ENCODE measurements around the gene NTF3. TPM values are rescaled to one million over a fixed set of nuclear protein-coding genes. Genes with fewer than 3 reads are reported as not detected.

Gene NTF3
- 1 to 10 TPM in 1 of 2 donors, under 1 TPM in 1; 0.71 to 4.1 TPM for total RNA-seq
- polyA plus RNA-seq (2013, experiment 1 of 2), result 2.7 TPM
- polyA plus RNA-seq (2013, experiment 2 of 2), result 2.8 TPM
- long read RNA-seq, experiment 1, partial matches to known transcripts, result 0 of 1 reads
- long read RNA-seq, experiment 1, other reads (novel, unspliced or antisense), result 0 of 1 reads
- long read RNA-seq, experiment 2, partial matches to known transcripts, result 0 of 1 reads
- long read RNA-seq, experiment 2, other reads (novel, unspliced or antisense), result 1 of 1 reads
- long read RNA-seq, experiment 3, partial matches to known transcripts, result 0 of 11 reads
- long read RNA-seq, experiment 3, other reads (novel, unspliced or antisense), result 7 of 11 reads
- long read RNA-seq, experiment 4, partial matches to known transcripts, result 0 of 2 reads
- long read RNA-seq, experiment 4, other reads (novel, unspliced or antisense), result 2 of 2 reads

DNA sequence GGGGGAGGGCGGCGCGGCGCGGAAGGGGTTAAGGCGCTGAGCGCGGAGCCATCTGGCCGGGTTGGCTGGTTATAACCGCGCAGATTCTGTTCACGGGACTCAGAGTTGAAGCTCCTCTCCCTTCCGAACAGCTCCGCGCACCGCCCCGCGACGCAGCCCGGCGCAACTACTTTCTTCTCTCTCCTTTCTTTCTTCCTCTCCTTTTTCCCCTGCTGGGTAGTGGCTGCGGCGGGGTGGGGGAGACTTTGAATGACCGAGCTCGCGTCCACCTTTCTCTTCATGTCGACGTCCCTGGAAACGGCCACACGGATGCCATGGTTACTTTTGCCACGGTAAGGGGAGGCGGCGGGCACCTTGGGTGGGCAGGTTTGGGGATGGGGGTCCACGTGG is at the start of gene NTF3:
TSS of gene NTF3 (plus strand) at position 98 of the 390 bp plus-strand sequence. CDS start at position 315, 217 bp downstream.
- Mint-ChIP-seq H3K36me3 (ENCODE audit: low read depth) (no peaks in the 10 kb centered on the region), H3K4me3 (no peak within 1 kb of the TSS), H3K9me3 (no peaks in the 10 kb centered on the region), H3K4me1 (peaks cover 41% of the 10 kb centered on the region), H3K27me3 (ENCODE audit: insufficient read depth) (peaks cover 23% of the 10 kb centered on the region), H3K27ac (no peak within 1 kb of the TSS)
- Histone ChIP-seq H3K9me3 (ENCODE audit: control insufficient read depth, low read length) (no peaks in the 10 kb centered on the region), H3K4me1 (ENCODE audit: control insufficient read depth, insufficient read depth, low read length) (peaks cover 11% of the 10 kb centered on the region), H3K36me3 (ENCODE audit: control insufficient read depth, insufficient read depth, low read length) (no peaks in the 10 kb centered on the region), H3K4me3 (ENCODE audit: low read length) (peak within 1 kb of the TSS; percentile 79), H3K27ac (ENCODE audit: low read depth, low read length) (no peak within 1 kb of the TSS), H3K27me3 (ENCODE audit: control insufficient read depth, insufficient read depth, low read length, poor library complexity, severe bottlenecking) (peaks cover 69% of the 10 kb centered on the region), H3K9ac (ENCODE audit: extremely low read depth, low read length, poor library complexity, severe bottlenecking) (no peak within 1 kb of the TSS)
- DNase-seq, result peak; percentile 84
- TF ChIP-seq, protein P1, sequence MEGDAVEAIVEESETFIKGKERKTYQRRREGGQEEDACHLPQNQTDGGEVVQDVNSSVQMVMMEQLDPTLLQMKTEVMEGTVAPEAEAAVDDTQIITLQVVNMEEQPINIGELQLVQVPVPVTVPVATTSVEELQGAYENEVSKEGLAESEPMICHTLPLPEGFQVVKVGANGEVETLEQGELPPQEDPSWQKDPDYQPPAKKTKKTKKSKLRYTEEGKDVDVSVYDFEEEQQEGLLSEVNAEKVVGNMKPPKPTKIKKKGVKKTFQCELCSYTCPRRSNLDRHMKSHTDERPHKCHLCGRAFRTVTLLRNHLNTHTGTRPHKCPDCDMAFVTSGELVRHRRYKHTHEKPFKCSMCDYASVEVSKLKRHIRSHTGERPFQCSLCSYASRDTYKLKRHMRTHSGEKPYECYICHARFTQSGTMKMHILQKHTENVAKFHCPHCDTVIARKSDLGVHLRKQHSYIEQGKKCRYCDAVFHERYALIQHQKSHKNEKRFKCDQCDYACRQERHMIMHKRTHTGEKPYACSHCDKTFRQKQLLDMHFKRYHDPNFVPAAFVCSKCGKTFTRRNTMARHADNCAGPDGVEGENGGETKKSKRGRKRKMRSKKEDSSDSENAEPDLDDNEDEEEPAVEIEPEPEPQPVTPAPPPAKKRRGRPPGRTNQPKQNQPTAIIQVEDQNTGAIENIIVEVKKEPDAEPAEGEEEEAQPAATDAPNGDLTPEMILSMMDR (conservative IDR thresholded peaks at IDR 0.05), result no peak
- 0% methylated on average over 2 to 33 of the region's 34 CpGs for WGBS, 2 experiments (ENCODE audit: insufficient coverage in 1 of 2, insufficient read length in 1 of 2)

DNA sequence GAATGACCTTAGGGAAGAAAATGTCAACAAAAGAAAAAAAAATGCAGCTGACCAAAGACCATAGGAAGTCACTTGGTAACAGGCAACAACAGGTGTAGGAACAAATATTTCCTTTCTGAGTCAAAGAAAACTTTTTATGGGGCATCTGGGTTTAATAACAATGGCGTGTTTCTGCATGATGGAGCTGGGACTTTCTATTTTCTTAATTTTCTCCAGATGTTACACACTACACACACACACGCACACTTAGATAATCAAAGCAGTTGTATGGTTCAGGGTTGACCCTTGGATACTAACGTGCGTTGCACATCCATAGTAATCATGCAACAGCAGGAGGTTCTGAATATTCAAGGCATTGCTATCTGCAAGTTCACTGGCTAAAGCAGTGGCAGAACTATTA is 47.9 kb upstream of the NTF3 start:
- peaks cover 34% of the 10 kb centered on the region for H3K27me3 Mint-ChIP-seq (ENCODE audit: insufficient read depth)
- Histone ChIP-seq H3K4me1 (ENCODE audit: control insufficient read depth, insufficient read depth, low read length) (no peaks in the 10 kb centered on the region), H3K9ac (ENCODE audit: extremely low read depth, low read length, poor library complexity, severe bottlenecking) (no peak overlapping the region), H3K27ac (ENCODE audit: low read depth, low read length) (no peak overlapping the region), H3K4me3 (ENCODE audit: low read length) (no peak overlapping the region), H3K36me3 (ENCODE audit: control insufficient read depth, insufficient read depth, low read length) (no peaks in the 10 kb centered on the region), H3K9me3 (ENCODE audit: control insufficient read depth, low read length) (no peaks in the 10 kb centered on the region), H3K27me3 (ENCODE audit: control insufficient read depth, insufficient read depth, low read length, poor library complexity, severe bottlenecking) (no peaks in the 10 kb centered on the region)
- no peak overlapping the region for H3K4me3 Mint-ChIP-seq
- no peak overlapping the region for H3K27ac Mint-ChIP-seq
- H3K36me3 Mint-ChIP-seq (ENCODE audit: low read depth), result no peaks in the 10 kb centered on the region
- H3K9me3 Mint-ChIP-seq, result no peaks in the 10 kb centered on the region
- TF ChIP-seq, protein P1 (conservative IDR thresholded peaks at IDR 0.05), result no peak
- no peaks in the 10 kb centered on the region for H3K4me1 Mint-ChIP-seq
- 90 to 97% methylated on average over 4 of the region's 4 CpGs for WGBS, 2 experiments (ENCODE audit: insufficient coverage in 1 of 2, insufficient read length in 1 of 2)
- DNase-seq, result no peak

DNA sequence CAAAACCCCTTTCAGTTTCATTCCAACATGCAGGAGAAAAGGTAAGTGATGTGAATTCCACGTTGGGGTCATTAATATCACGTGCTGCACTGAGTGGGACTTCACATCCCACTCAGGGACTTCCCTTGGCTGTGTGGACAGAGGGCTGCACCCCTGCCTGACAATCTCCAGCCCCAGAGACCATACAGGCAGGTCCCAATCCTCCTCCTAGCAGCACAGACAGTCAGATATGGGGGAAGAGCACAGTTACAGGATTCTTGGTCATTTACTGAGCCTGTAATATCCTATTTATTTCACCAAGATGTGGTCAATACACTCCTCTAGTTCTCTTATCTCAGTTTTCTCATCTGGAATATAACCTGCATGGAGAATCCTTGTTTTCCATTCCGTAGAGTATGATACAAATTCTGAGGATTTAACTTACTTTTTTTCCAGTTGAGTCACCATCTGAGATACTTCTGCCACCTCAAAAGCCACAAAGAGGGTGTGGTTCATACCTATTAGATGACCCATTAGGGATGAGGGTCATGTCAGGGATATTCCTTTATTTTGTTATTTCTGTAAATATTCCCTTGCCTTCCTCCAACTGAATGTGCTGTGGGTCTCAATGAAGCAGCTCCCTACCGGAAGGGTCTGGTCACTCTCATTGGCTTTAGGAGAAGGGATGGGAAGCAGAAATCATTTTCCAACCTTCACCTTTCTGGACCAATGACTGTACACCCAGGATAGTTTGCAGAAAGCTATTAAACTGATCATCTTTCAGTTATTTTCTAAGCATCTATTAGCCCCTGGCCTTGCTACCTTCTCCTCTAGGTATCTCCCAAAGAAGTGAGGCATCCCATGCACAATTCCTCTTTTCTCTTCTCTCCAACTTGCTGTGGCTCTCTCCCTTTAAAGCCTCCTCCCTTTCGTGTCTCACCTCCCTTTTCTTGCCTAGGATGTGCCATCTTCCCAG is 43.0 kb upstream of the NTF3 start:
- peak; percentile 22 for DNase-seq

More for the DNA sequence above, 43.0 kb upstream of the NTF3 start:
- H3K9me3 ChIP-seq (ENCODE audit: control insufficient read depth, low read length), result no peaks in the 10 kb centered on the region
- Mint-ChIP-seq H3K4me1 (peaks cover 33% of the 10 kb centered on the region), H3K27me3 (ENCODE audit: insufficient read depth) (peaks cover 30% of the 10 kb centered on the region), H3K4me3 (no peak overlapping the region), H3K9me3 (no peaks in the 10 kb centered on the region), H3K27ac (no peak overlapping the region), H3K36me3 (ENCODE audit: low read depth) (no peaks in the 10 kb centered on the region)
- peaks cover 19% of the 10 kb centered on the region for H3K4me1 ChIP-seq (ENCODE audit: control insufficient read depth, insufficient read depth, low read length)
- no peak overlapping the region for H3K4me3 ChIP-seq (ENCODE audit: low read length)
- no peaks in the 10 kb centered on the region for H3K36me3 ChIP-seq (ENCODE audit: control insufficient read depth, insufficient read depth, low read length)
- no peak overlapping the region for H3K27ac ChIP-seq (ENCODE audit: low read depth, low read length)
- no peaks in the 10 kb centered on the region for H3K27me3 ChIP-seq (ENCODE audit: control insufficient read depth, insufficient read depth, low read length, poor library complexity, severe bottlenecking)
- H3K9ac ChIP-seq (ENCODE audit: extremely low read depth, low read length, poor library complexity, severe bottlenecking), result no peak overlapping the region
- WGBS, 2 experiments (ENCODE audit: insufficient coverage in 1 of 2, insufficient read length in 1 of 2), result 89 to 96% methylated on average over 2 to 5 of the region's 5 CpGs
- TF ChIP-seq, protein P1 (conservative IDR thresholded peaks at IDR 0.05), result no peak
